HepG2 (cell line): ENCODE measurements around the gene RAB6B. TPM values are rescaled to one million over a fixed set of nuclear protein-coding genes. Genes with fewer than 3 reads are reported as not detected.

Experiments used
- ATAC-seq: fragments of 200-7000 bp; cut with Tn5 transposase; 3 replicates; pipeline ENCODE4 v1.9.1; 2020; ENCODE audit warnings: mild to moderate bottlenecking, moderate library complexity
- BruUV-seq: library from RNA; stranded (reverse); fragments of 400-500 nt; replicated peaks from 2 replicates; lab custom pipeline; 2021; lab: Mats Ljungman, UMichigan
- CTCF ChIA-PET: fragments of 300-600 bp; formaldehyde crosslinking; extraction: SDS; loops from one replicate; lab custom pipeline; 2021; ENCODE audit warnings: low total read pairs, inconsistent platforms, low intra/inter-chr PET ratio; lab: Yijun Ruan, JAX
- POLR2A ChIA-PET: fragments of 350-600 bp; sonication (Branson Sonifier 250); formaldehyde crosslinking; loops from one replicate; lab custom pipeline; 2020; ENCODE audit warnings: antibody characterized with exemption, inconsistent platforms; lab: Yijun Ruan, JAX
- DNase-seq: peaks from one replicate; pipeline ENCODE4 v3.0.0-alpha.2; 2015; ENCODE audit warnings: low spot score
- FAIRE-seq: peaks from 3 replicates; lab custom pipeline; 2011; peaks lifted over from hg19 to GRCh38; lab: Jason Lieb, UNC
- H2AFZ ChIP-seq: one replicate; pipeline ENCODE4 v1.6.1; 2011; ENCODE audit warnings: low read length, inconsistent platforms
- H3K27ac ChIP-seq: fragments of 300-600 bp; 3 replicates; pipeline ENCODE4 v1.8.0; 2011; ENCODE audit warnings: mixed run types, mild to moderate bottlenecking, mixed read lengths, low read length, inconsistent platforms; ENCODE audit not compliant: insufficient read depth; ENCODE audit errors: extremely low read length
- H3K27me3 ChIP-seq, 2 experiments: fragments of 200-600 bp in 1 of 2; 2 replicates in 1 of 2; 3 replicates in 1 of 2; pipeline versions ENCODE4 v1.6.0 to v1.8.0; 2011; ENCODE audit warnings: low read length in 2 of 2, mild to moderate bottlenecking in 2 of 2, moderate library complexity in 2 of 2, inconsistent platforms in 1 of 2; ENCODE audit not compliant: insufficient read depth in 2 of 2, control insufficient read depth in 1 of 2
- H3K36me3 ChIP-seq, 2 experiments: fragments of 200-600 bp in 1 of 2; replicated peaks in 1 of 2; 2 replicates in 1 of 2; 3 replicates in 1 of 2; pipeline versions ENCODE4 v1.5.1 to v1.8.0; 2011; ENCODE audit warnings: low read length in 2 of 2, inconsistent platforms in 1 of 2; ENCODE audit not compliant: insufficient read depth in 2 of 2, control insufficient read depth in 1 of 2
- H3K4me1 ChIP-seq: 2 replicates; pipeline ENCODE4 v1.5.1; 2012; ENCODE audit warnings: low read length, inconsistent platforms; ENCODE audit not compliant: insufficient read depth
- H3K4me2 ChIP-seq: 2 replicates; pipeline ENCODE4 v1.6.0; 2011; ENCODE audit warnings: low read depth, low read length, inconsistent platforms
- H3K4me3 ChIP-seq, 3 experiments: fragments of 200-600 bp in 1 of 3; sonication (generic), shearing (Covaris generic) in 1 of 3; replicated peaks in 1 of 3; 2 replicates each; pipeline ENCODE4 v1.5.1; 2011 to 2016; ENCODE audit warnings: low read length in 3 of 3, inconsistent platforms in 2 of 3, low read depth in 2 of 3, mild to moderate bottlenecking in 2 of 3, control low read depth in 1 of 3, mixed read lengths in 1 of 3; ENCODE audit not compliant: insufficient read depth in 1 of 3
- H3K79me2 ChIP-seq: one replicate; pipeline ENCODE4 v1.6.1; 2011; ENCODE audit warnings: low read length, inconsistent platforms; ENCODE audit not compliant: insufficient read depth
- H3K9ac ChIP-seq: 2 replicates; pipeline ENCODE4 v1.6.0; 2011; ENCODE audit warnings: mild to moderate bottlenecking, low read depth, low read length, inconsistent platforms; ENCODE audit not compliant: insufficient read depth
- H3K9me3 ChIP-seq: 2 replicates; pipeline ENCODE4 v1.5.1; 2012; ENCODE audit warnings: mild to moderate bottlenecking, low read length
- H4K20me1 ChIP-seq: 2 replicates; pipeline ENCODE4 v1.6.0; 2011; ENCODE audit warnings: inconsistent platforms, mild to moderate bottlenecking, low read length, moderate library complexity; ENCODE audit not compliant: insufficient read depth
- ARID3A ChIP-seq: IDR thresholded peaks from 2 replicates; pipeline ENCODE4 v1.6.1; 2012; ENCODE audit warnings: low read depth, low read length, improper control_type of control experiment
- ARNT ChIP-seq: fragments of 450-650 bp; IDR thresholded peaks from 2 replicates; pipeline ENCODE4 v1.6.1; 2017
- CREB1 ChIP-seq, 2 experiments: fragments of 450-650 bp in 1 of 2; IDR thresholded peaks; 2 replicates each; pipeline ENCODE4 v1.6.1; 2016 to 2017; ENCODE audit warnings: control low read depth in 1 of 2, mild to moderate bottlenecking in 1 of 2, missing compliant biosample characterization in 1 of 2, missing genetic modification characterization in 1 of 2
- NKX3-1 ChIP-seq: sonication (generic); formaldehyde crosslinking; IDR thresholded peaks from 2 replicates; pipeline ENCODE4 v1.5.0; 2020; ENCODE audit warnings: missing genetic modification reagents
- PATZ1 ChIP-seq: sonication (generic); formaldehyde crosslinking; IDR thresholded peaks from 2 replicates; pipeline ENCODE4 v1.4.0; 2020; ENCODE audit warnings: missing genetic modification reagents
- RARA ChIP-seq: IDR thresholded peaks from 2 replicates; pipeline ENCODE4 v1.6.1; 2016; ENCODE audit warnings: missing genetic modification reagents, missing compliant biosample characterization
- SRSF4 ChIP-seq: fragments of 200-400 bp; formaldehyde crosslinking; IDR thresholded peaks from one replicate; pipeline ENCODE4 v1.6.1; 2018; ENCODE audit warnings: mild to moderate bottlenecking, low read depth, low read length, moderate library complexity; ENCODE audit not compliant: poor library complexity, severe bottlenecking
- ZFP62 ChIP-seq: sonication (generic); formaldehyde crosslinking; IDR thresholded peaks from 2 replicates; pipeline ENCODE4 v1.4.0; 2020; ENCODE audit warnings: missing genetic modification reagents
- ZNF256 ChIP-seq: sonication (generic); formaldehyde crosslinking; conservative IDR thresholded peaks from 2 replicates; pipeline ENCODE4 v1.4.0; 2020; ENCODE audit warnings: missing genetic modification reagents
- ZNF264 ChIP-seq: sonication (generic); formaldehyde crosslinking; IDR thresholded peaks from 2 replicates; pipeline ENCODE4 v1.4.0; 2020; ENCODE audit warnings: missing genetic modification reagents
- ZNF460 ChIP-seq: sonication (generic); formaldehyde crosslinking; IDR thresholded peaks from 2 replicates; pipeline ENCODE4 v1.5.1; 2020; ENCODE audit warnings: missing genetic modification reagents, mild to moderate bottlenecking, borderline replicate concordance
- ZNF496 ChIP-seq: sonication (generic); formaldehyde crosslinking; IDR thresholded peaks from 2 replicates; pipeline ENCODE4 v1.8.1; 2023; ENCODE audit warnings: mild to moderate bottlenecking, moderate library complexity, missing genetic modification reagents; ENCODE audit not compliant: insufficient replicate concordance
- ZNF546 ChIP-seq: sonication (generic); formaldehyde crosslinking; conservative IDR thresholded peaks from 2 replicates; pipeline ENCODE4 v1.8.1; 2023; ENCODE audit warnings: mild to moderate bottlenecking, missing genetic modification reagents
- ZNF660 ChIP-seq: sonication (generic); formaldehyde crosslinking; IDR thresholded peaks from 2 replicates; pipeline ENCODE4 v1.5.1; 2020; ENCODE audit warnings: mild to moderate bottlenecking, low read depth, missing genetic modification reagents, borderline replicate concordance
- ZNF747 ChIP-seq: sonication (generic); formaldehyde crosslinking; IDR thresholded peaks from 2 replicates; pipeline ENCODE4 v1.8.1; 2023; ENCODE audit warnings: missing genetic modification reagents, mild to moderate bottlenecking, borderline replicate concordance
- ZSCAN30 ChIP-seq: sonication (generic); formaldehyde crosslinking; IDR thresholded peaks from 2 replicates; pipeline ENCODE4 v1.5.0; 2020; ENCODE audit warnings: mild to moderate bottlenecking, missing genetic modification reagents
- WGBS: methylation state at CpG from one replicate; pipeline ENCODE4 v1.1.6; 2017; ENCODE audit warnings: low lambda C conversion rate; 5-methylcytosine and 5-hydroxymethylcytosine counted together
- in situ Hi-C: cut with HindIII; loops from 2 replicates; pipeline ENCODE4 v1.10.0; 2017; ENCODE audit warnings: low pct_unique_long_range_greater_than_20kb; ENCODE audit not compliant: extremely low pct_ligation_motif_present
- intact Hi-C: fragments of 100-400 bp; cut with micrococcal nuclease; formaldehyde crosslinking; loops from one replicate; pipeline ENCODE4 v1.10.0; 2022; ENCODE audit not compliant: unreplicated experiment
- polyA plus RNA-seq, 8 experiments: library from polyadenylated mRNA; depleted of rRNA in 3 of 8; stranded (reverse) in 7 of 8; unstranded in 1 of 8; fragments of >200 nt; fragmentation: Illumina TruSeq in 4 of 8; extraction: Trizol in 4 of 8; gene quantifications; 2 replicates each; pipeline versions ENCODE4 v1.2.1 to v1.2.3, GENCODE V29; 2011 to 2016; ENCODE audit warnings: low read depth in 4 of 8, missing spikeins in 1 of 8, mixed read lengths in 1 of 8; ENCODE audit not compliant: insufficient read depth in 1 of 8
- total RNA-seq, 5 experiments: library from RNA; depleted of rRNA; stranded (reverse); fragments of >200 nt; fragmentation: Illumina TruSeq; extraction: Trizol; gene quantifications; 2 replicates each; pipeline ENCODE4 v1.2.3, GENCODE V29; 2016; ENCODE audit warnings: low read depth in 1 of 5

RAB6B gene
- total and polyA plus RNA-seq, 2 of the 13 experiments (the other 11 are each of a cell fraction or from before 2014, with no cell fraction given) = 0.16 TPM; not detected in 1

- CTCF ChIA-PET = no interaction called here
- Histone ChIP-seq H3K4me1 (no peaks in the 10 kb centered on the region), H3K79me2 (no peaks in the 10 kb centered on the region), H3K9ac (no peak overlapping the region), H3K27me3 (peaks cover 4 to 45% of the 10 kb centered on the region in 2 experiments; a peak in 3 of 5 replicates), H4K20me1 (no peaks in the 10 kb centered on the region), H2AFZ (no peak overlapping the region), H3K4me2 (no peak overlapping the region), H3K36me3 (no peaks in the 10 kb centered on the region), H3K27ac (no peak overlapping the region), H3K4me3 (no peak overlapping the region), H3K9me3 (no peaks in the 10 kb centered on the region)
- WGBS = 11% methylated on average over 4 of the region's 7 CpGs
- ATAC-seq (no peak), DNase-seq (no peak), FAIRE-seq (no peak)
- POLR2A ChIA-PET = no interaction called here
- in situ Hi-C loops = no loop called here
- no TSS peak for BruUV-seq
- TF ChIP-seq ARNT (no peak), ZSCAN30 (CRISPR knock-in tag) (no peak), ZNF460 (CRISPR knock-in tag) (no peak), ZNF747 (CRISPR knock-in tag) (no peak), ZNF264 (CRISPR knock-in tag) (no peak), NKX3-1 (no peak), SRSF4 (no peak), ZNF256 (CRISPR knock-in tag) (no peak), ARID3A (no peak), PATZ1 (CRISPR knock-in tag) (no peak), ZNF496 (no peak), ZNF660 (CRISPR knock-in tag) (no peak), CREB1 (IDR thresholded peaks at IDR 0.05) (no peak), CREB1 (CRISPR knock-in tag; IDR thresholded peaks at IDR 0.05) (no peak), RARA (no peak), ZFP62 (no peak), ZNF546 (CRISPR knock-in tag) (no peak)
- intact Hi-C loops = no loop called here
Observed at GRCh38 chr3:133941415-133941821, 45.7 kb upstream of the RAB6B start.
